GM18867 (cell line): ENCODE results near the gene DMD.

ENCODE experiments used
- ATAC-seq: cut with Tn5 transposase; IDR thresholded peaks from one replicate; pipeline ENCODE4 v1.9.1; 2021; ENCODE audit warnings: mild to moderate bottlenecking, moderate library complexity; ENCODE audit not compliant: unreplicated experiment

Gene DMD

GRCh38 chrX:33045245-33045644 lies 166.1 kb downstream of the DMD start:
- ATAC-seq: no peak

DNA sequence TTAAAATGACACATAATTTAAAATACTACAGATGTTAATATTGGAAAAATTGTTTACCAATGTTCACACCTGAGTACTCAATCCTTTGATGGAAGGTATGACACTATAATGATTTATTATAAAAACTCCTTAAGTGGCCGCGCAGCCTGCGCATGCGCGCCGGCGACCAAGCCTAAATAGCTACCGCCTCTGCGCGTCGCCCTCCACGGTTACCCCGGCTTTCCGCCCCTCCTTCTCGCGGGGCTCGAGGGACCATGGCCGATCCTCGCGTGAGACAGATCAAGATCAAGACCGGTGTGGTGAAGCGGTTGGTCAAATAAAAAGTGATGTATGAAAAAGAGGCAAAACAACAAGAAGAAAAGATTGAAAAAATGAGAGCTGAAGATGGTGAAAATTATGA lies 170.2 kb downstream of the DMD start:
- ATAC-seq: no peak

GRCh38 chrX:33032700-33033099 lies 178.6 kb downstream of the DMD start:
- no peak for ATAC-seq

GRCh38 chrX:33014949-33015348 lies 196.4 kb downstream of the DMD start:
- no peak for ATAC-seq

DNA sequence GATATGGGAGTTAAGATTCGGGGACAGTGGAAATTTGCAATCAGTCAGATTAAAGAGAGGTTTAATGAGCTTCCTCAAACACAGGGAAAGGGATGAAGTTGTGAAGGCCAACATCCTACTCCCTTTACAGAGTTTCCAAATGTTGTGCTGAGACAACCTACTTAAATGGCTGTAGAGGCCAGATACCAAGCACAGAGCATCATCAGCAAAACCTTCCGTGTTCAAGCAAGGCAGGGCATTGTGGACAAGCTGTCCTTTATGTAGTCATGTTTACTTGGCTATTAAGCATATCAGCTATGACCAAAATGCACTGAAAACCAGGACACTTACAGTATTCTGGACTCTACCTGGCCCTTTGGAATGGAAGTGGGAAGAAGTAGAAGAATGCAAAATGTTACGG lies 197.3 kb downstream of the DMD start:
- no peak for ATAC-seq

- ATAC-seq: no peak
Observed at GRCh38 chrX:33001107-33001506, 210.2 kb downstream of the DMD start.

DNA sequence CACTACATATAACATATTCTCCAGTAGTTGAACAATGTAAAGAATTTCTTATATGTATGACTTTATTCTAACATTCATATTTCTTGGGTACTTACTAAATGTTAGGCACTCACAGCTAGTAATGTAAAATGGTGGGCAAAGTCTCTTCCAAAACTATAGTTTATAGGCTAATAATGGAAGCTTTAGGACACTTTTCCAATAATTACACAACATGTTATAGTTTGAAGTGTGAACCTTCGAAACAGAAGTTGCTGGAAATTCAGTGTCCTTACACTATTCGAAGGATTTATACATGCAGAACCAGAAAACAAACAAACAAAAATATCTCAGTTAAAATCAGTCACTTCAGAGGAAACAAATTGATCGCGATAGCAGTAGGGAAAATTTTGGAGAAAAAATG lies 212.6 kb downstream of the DMD start:
- no peak for ATAC-seq

GRCh38 chrX:32995427-32995826 lies 215.9 kb downstream of the DMD start:
- no peak for ATAC-seq

- no peak for ATAC-seq
Observed at GRCh38 chrX:32987142-32987541, 224.2 kb downstream of the DMD start.

DNA sequence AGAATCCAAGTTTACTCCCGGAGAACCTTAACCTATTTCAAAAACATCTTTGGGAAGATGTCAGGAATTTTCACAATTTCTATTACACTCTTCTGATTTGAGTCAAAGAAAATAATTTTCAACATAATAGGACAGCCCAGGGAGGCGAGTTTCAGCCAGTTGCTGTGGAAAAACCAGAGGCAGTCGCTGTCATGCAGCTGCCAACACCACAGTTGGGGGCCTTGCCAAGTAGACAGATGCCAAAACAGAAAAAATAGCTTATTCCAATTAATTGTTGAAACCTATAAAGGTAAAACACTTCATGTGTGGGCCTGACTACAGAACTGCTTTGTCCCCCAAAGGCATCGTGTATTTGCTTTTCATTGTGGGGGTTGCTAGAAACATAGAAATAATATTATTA lies 225.8 kb downstream of the DMD start:
- no peak for ATAC-seq

GRCh38 chrX:32966821-32967355 lies 244.5 kb downstream of the DMD start:
- no peak for ATAC-seq

GRCh38 chrX:32954125-32954524 lies 257.2 kb downstream of the DMD start:
- ATAC-seq: no peak

DNA sequence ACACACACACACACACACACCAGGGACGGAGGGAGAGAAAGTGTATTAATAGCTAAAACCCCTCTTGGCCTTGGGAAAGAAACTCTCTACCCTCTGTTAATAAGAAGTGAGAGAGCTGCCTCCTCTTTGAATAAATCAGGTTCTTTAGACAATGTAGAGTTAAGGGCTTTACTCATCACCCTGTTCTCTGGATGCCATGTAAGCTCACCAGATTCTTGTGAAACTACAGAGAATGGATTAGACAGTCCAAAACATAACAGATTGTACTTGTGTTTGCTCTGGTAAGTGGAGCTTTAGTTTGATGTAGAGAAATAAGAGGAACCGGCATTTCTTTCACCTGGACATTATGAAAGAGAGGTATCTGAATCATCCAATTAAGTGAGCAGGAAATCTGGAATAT lies 263.2 kb downstream of the DMD start:
- no peak for ATAC-seq

GRCh38 chrX:32937043-32937442 lies 274.3 kb downstream of the DMD start:
- no peak for ATAC-seq

DNA sequence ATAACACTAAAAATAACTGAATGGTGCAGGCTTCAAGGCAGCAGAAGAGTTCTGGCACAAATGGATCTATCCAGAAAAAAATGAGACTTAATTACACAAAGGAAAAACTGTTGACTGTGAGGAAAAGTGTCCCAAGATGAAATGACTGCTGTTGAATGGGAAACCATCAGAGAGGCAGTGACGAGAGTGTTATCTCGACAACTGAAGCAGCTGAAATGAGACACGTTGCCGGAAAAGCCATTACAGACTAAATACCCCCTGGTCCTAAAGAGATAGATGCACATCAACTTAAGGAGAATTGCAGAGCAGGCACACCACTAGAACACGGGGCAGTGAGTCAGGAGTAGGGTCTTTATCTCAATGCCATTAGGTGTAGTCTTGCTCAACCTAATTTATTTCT lies 277.8 kb downstream of the DMD start:
- ATAC-seq: no peak

- ATAC-seq: no peak
Observed at GRCh38 chrX:32929040-32929439, 282.3 kb downstream of the DMD start.

DNA sequence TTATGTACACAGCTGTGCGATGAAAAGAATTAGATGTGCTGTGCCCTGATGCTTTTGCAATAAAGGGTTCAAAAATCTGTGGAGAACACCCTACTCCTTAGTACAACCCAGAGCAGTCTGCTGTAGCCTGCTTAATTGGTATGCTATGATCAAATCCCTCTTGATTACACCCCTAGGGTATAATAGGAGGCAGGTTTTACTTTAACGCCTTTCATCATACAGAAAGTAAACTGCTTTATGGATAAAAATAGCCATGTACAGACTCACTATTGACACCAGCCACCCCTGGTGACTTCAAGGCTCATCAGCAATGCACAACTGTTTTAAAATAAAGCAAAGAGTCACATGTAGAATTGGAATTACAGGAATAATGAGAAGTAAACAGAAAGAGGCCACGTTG lies 315.3 kb downstream of the DMD start:
- no peak for ATAC-seq

GRCh38 chrX:32894679-32895078 lies 316.7 kb downstream of the DMD start:
- ATAC-seq: no peak

DNA sequence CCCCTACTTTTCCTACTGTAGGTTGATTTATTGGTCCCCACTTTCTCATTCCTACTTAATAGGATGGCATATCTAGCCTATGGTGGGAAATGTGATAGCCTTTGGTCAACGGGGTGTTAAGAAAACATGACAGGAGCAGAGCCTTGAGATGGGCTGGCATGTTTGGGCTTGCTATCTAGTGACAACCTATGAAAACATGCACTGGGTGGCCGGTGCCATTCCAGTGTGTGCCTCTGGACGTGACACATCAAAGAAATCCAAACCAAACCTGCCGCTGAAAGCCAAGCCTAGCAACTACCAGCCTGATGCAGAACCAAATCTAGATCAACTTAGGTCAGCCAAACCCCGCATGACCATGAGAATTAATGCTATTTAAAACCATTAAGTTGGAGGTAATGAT lies 317.6 kb downstream of the DMD start:
- ATAC-seq: no peak

- no peak for ATAC-seq
Observed at GRCh38 chrX:32877592-32877991, 333.8 kb downstream of the DMD start.

DNA sequence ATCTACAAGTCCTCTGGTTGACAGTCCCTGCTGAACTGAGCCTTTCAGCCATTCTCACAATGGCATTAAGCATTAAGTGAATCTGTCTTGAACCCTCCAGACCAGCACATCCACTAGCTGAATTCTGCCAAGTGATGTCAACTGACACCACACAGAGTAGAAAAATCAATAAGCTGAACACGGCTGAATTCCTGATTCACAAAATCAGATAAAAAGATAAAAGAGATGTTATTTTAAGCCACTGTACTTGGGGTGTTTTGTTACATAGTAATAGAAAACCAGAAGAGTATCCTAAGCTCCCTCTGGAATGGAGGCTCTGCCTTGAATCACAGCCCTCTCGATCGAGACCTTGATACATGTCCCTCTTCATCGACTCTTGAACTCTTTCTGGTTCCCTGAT lies 336.5 kb downstream of the DMD start:
- ATAC-seq: no peak

GRCh38 chrX:32873786-32874185 lies 337.6 kb downstream of the DMD start:
- no peak for ATAC-seq

DNA sequence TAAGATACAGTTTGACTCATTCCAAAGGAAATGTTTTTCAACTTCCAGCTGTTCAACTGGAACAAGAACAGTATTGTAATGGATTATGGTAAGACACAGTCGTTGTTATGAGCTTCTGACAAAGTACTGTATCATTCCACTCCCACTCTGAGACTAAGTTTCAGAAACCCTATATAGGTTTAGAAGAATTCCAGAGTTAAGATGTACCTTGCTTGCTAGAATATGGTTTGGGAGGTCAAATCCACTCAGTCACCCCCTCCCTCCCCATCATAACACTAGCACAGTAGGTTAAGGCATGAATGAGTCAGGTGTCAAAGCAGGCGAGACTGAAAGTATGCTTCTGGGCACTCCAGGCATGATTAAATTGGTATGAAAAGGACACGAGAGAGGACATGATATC lies 339.7 kb downstream of the DMD start:
- ATAC-seq: no peak

DNA sequence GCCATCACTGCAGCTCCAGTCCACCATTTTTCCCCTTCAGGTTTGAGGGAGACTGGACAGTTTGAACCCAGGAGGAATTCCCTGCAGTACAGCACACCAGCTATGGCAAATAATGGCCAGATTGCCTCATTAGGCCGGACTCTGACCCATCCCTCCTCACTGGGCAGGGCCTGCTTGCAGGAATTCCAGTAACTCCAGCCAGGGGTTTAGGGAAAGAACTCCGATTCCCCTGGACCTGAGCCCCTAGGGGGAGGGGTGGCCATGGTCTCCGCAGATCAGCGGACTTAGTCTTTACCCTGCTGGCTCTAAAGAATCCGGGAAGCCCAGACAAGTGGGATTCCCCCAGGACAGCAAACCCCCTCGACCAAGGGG lies 342.8 kb downstream of the DMD start:
- ATAC-seq: no peak
